Measurements from ENCODE around the gene ESPNL.

GRCh38 chr2:238084761-238085160 is 15.4 kb upstream of the ESPNL start:
- no peak for TF ChIP-seq CTCF (IDR thresholded peaks at IDR 0.05)
- no peak for TF ChIP-seq POLR2A (IDR thresholded peaks at IDR 0.05)
- TF ChIP-seq EP300 (IDR thresholded peaks at IDR 0.05) = no peak
